ENCODE data around the gene CHRM1. TPM values are rescaled to one million over a fixed set of nuclear protein-coding genes. Genes with fewer than 3 reads are reported as not detected.
A peak's percentile ranks its signal among the peaks of the same experiment; 100 is the strongest.

Gene CHRM1
- total RNA-seq, 1 donor from 2014 or later = 6.8 TPM

DNA sequence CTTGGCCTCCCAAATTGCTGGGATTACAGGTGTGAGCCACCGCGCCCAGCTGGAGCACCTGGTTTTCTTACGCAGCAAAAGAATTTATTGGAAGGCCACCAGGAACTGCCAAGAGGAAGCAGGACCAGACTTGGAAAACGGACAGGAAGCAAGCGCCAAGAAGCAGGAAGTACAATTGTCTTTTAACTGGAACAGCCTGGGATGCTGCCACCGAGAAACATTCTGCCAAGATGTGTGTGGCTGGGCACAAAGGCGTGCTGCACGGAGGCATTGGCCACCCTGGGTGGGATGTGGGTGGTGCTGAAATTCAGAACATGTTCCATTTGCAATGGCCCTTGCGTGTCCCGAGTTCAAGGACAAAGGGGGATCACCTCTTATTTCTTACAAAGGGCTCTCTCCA, 25.1 kb downstream of the CHRM1 start:
- Histone ChIP-seq H3K27ac (peak overlapping the region; percentile 53), H3K36me3 (no peaks in the 10 kb centered on the region), H3K4me3 (no peak overlapping the region), H3K4me1 (peaks cover 5% of the 10 kb centered on the region), H3K27me3 (ENCODE audit: low read depth) (no peaks in the 10 kb centered on the region), H3K9me3 (no peaks in the 10 kb centered on the region)
- intact Hi-C loops (cut with DNase I) = no loop called here
- TF ChIP-seq, protein P1, sequence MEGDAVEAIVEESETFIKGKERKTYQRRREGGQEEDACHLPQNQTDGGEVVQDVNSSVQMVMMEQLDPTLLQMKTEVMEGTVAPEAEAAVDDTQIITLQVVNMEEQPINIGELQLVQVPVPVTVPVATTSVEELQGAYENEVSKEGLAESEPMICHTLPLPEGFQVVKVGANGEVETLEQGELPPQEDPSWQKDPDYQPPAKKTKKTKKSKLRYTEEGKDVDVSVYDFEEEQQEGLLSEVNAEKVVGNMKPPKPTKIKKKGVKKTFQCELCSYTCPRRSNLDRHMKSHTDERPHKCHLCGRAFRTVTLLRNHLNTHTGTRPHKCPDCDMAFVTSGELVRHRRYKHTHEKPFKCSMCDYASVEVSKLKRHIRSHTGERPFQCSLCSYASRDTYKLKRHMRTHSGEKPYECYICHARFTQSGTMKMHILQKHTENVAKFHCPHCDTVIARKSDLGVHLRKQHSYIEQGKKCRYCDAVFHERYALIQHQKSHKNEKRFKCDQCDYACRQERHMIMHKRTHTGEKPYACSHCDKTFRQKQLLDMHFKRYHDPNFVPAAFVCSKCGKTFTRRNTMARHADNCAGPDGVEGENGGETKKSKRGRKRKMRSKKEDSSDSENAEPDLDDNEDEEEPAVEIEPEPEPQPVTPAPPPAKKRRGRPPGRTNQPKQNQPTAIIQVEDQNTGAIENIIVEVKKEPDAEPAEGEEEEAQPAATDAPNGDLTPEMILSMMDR (IDR thresholded peaks at IDR 0.05) = no peak
- ATAC-seq = peak; percentile 27 to 44
- no peak for DNase-seq

DNA sequence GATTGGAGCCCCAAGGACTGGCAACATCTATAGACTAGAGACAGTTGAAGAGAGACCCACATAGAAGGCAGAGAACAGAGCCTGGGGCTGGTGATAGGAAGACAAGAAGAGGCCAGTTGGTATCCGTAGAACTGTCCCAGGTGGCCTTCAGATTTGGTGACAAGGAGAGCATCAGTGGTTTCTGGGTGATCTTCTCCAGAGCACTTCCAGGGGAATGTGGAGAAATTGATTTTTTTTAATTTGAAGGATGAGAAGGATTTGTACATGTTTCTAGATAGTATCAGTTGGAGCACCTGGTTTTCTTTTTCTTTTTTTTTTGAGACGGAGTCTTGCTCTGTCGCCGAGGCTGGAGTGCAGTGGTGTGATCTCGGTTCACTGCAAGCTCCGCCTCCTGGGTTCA, 25.7 kb downstream of the CHRM1 start:
- Histone ChIP-seq H3K36me3 (no peaks in the 10 kb centered on the region), H3K9me3 (no peaks in the 10 kb centered on the region), H3K27me3 (ENCODE audit: low read depth) (no peaks in the 10 kb centered on the region), H3K4me1 (peaks cover 10% of the 10 kb centered on the region), H3K4me3 (no peak overlapping the region), H3K27ac (no peak overlapping the region)
- intact Hi-C loops (cut with DNase I) = no loop called here
- ATAC-seq = no peak
- no peak for DNase-seq
- TF ChIP-seq, protein P1 (IDR thresholded peaks at IDR 0.05) = no peak

DNA sequence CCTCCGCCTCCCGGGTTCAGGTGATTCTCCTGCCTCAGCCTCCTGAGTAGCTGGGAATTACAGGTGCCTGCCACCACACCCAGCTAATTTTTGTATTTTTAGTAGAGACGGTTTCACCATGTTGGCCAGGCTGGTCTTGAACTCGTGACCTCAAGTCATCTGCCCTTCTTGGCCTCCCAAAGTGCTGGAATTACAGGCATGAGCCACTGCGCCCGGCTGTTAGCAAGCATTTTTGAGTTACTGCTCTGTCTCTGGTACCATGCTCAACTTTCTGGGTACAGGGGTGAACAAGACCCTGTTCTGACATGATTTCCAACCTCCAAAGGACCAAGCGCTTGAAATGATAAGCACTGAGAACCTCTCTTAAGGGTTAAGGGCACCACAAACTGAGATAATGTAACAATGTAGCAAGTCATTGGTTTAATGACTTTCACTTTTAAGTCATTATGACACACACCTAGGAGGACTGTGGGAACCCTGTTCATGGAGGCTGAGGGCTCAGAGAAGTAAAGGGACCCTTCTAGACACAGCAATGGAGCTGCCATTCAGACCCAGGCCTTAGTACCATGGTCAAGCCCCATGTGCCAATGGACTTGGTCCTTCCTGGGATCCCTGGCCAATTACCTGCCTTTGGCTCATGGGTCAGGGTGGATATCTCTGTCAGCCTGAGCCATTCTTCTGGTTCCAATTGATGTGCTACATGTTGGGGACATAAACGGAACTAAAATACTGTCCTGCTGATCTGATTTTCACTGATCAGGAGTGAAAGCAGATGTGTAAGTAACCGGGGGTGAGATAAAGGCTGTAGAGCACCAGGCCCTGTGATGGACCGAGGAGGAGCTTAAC, 28.9 kb downstream of the CHRM1 start:
- Histone ChIP-seq H3K27me3 (ENCODE audit: low read depth) (no peaks in the 10 kb centered on the region), H3K4me3 (no peak overlapping the region), H3K27ac (no peak overlapping the region), H3K36me3 (peaks cover 25% of the 10 kb centered on the region), H3K4me1 (peaks cover 40% of the 10 kb centered on the region), H3K9me3 (no peaks in the 10 kb centered on the region)
- ATAC-seq (no peak), DNase-seq (no peak)
- TF ChIP-seq, protein P1 (IDR thresholded peaks at IDR 0.05) = no peak
- intact Hi-C loops (cut with DNase I) = no loop called here

DNA sequence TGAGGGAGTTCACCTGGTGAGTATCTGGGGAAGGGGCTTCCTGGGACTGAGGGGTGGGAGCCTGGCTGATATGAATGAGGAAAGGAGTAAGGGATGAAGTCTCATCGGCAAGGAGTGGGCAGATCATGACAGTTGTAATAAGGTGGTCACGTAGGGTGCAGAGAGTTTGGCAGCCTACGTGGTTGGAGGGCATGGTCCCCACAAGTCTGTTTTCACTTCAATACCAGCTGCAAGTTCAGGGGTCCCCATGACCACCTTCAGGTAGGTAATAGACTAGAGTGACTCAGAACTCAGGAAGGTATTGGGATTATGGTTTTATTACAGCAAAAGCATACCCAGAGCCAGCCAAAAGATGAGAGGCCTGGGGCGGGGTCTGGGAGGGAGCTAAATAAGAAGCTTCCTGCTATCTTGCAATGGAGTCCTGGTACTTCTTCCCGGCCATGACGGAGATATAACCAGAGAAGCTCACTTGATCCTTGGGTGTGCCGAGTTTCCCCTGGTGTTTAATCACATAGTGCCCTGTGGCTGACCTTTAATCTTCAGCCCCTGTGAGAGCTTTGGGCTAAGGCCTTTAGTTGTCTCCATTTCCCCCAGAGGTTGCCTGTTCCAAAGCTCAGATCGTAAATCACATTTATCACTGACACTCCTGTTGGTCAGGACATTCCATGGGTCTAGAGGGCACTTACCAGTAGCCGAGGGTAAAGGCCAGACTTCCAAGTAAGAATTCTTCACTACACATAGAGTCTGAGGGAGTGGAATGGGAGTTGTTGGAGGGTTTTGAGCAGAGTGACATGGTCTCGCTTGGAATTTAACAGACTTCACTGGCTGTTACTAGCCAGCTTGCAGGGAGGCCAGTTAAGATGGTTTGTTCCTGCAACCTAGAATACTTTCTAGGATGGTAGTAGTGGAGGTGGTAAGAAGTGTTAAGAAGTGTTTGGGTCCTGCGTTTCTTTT, 31.4 kb downstream of the CHRM1 start:
- intact Hi-C loops (cut with DNase I) = no loop called here
- Histone ChIP-seq H3K4me1 (peaks cover 65% of the 10 kb centered on the region), H3K4me3 (no peak overlapping the region), H3K36me3 (peaks cover 50% of the 10 kb centered on the region), H3K9me3 (no peaks in the 10 kb centered on the region), H3K27ac (peak overlapping the region; percentile 31), H3K27me3 (ENCODE audit: low read depth) (no peaks in the 10 kb centered on the region)
- TF ChIP-seq, protein P1 (IDR thresholded peaks at IDR 0.05) = no peak
- no peak for DNase-seq
- peak; percentile 50 to 52 for ATAC-seq

DNA sequence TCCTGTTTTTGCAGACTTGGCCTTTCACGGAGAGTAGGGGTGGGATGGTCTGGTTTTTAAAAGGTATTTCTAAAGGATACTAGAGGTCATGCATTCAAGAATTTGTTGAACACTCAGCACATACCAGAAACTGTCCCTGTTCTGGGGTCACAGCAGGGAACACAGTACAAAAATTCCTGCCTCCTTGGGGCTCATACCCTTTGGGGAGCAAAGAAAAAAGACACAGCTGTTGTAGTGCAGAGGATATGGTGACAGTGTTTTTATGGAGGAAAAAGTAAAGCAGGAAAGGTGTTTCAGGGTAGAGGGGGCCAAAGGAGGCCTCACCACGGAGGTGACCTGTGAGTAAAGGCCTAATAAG, 32.1 kb downstream of the CHRM1 start:
- peaks cover 72% of the 10 kb centered on the region for H3K4me1 ChIP-seq
- peak overlapping the region; percentile 31 for H3K27ac ChIP-seq
- intact Hi-C loops (cut with DNase I) = no loop called here
- H3K4me3 ChIP-seq = no peak overlapping the region
- TF ChIP-seq, protein P1 (IDR thresholded peaks at IDR 0.05) = no peak
- H3K9me3 ChIP-seq = no peaks in the 10 kb centered on the region
- DNase-seq (no peak), ATAC-seq (no peak)
- no peaks in the 10 kb centered on the region for H3K27me3 ChIP-seq (ENCODE audit: low read depth)
- H3K36me3 ChIP-seq = peaks cover 57% of the 10 kb centered on the region
